Cardiac muscle cell (in vitro differentiated cells and primary cell): ENCODE measurements around the gene CCL17. TPM values are rescaled to one million over a fixed set of nuclear protein-coding genes. Genes with fewer than 3 reads are reported as not detected.
A peak's percentile ranks its signal among the peaks of the same experiment; 100 is the strongest.

Source experiments
- DNase-seq, 2 donors: peaks; one replicate each; pipeline versions ENCODE4 v3.0.0 to v3.0.0-alpha.2; 2010 to 2017; ENCODE audit warnings: low read depth in 1 of 2, low spot score in 1 of 2
- H3K27ac ChIP-seq: fragments of 200-600 bp; sonication (generic); 2 replicates; pipeline ENCODE4 v1.5.1; 2016
- H3K27me3 ChIP-seq: fragments of 200-600 bp; sonication (generic); 2 replicates; pipeline ENCODE4 v1.6.0; 2016; ENCODE audit warnings: control low read depth
- H3K36me3 ChIP-seq: fragments of 200-600 bp; sonication (generic); 2 replicates; pipeline ENCODE4 v1.5.1; 2016; ENCODE audit warnings: control low read depth
- H3K4me1 ChIP-seq: fragments of 200-600 bp; sonication (generic); 2 replicates; pipeline ENCODE4 v1.8.1; 2017; ENCODE audit warnings: low read depth, mild to moderate bottlenecking, mixed run types
- H3K4me3 ChIP-seq: fragments of 200-600 bp; sonication (generic); 2 replicates; pipeline ENCODE4 v1.5.1; 2016; ENCODE audit warnings: mild to moderate bottlenecking
- H3K9me3 ChIP-seq: fragments of 200-600 bp; sonication (generic); 2 replicates; pipeline ENCODE4 v1.5.1; 2017; ENCODE audit warnings: low read depth, mild to moderate bottlenecking, control low read depth
- polyA plus RNA-seq: library from polyadenylated mRNA; unstranded; fragments of >200 nt; fragmentation: Nextera tagmentation; extraction: Ambion mirVana; gene quantifications from 2 replicates; pipeline ENCODE4 v1.2.1, GENCODE V29; 2016
- total RNA-seq: library from RNA; depleted of rRNA; stranded (reverse); fragments of >200 nt; gene quantifications from 2 replicates; pipeline ENCODE4 v1.2.3, GENCODE V29; 2016
- TF ChIP-seq, protein P1 (sequence below): IDR thresholded peaks from 2 replicates; pipeline ENCODE4 v1.5.1; 2012; ENCODE audit warnings: low read depth, mild to moderate bottlenecking, low read length

Gene CCL17
- total and polyA plus RNA-seq, 2 experiments from 2014 or later: not detected

DNA sequence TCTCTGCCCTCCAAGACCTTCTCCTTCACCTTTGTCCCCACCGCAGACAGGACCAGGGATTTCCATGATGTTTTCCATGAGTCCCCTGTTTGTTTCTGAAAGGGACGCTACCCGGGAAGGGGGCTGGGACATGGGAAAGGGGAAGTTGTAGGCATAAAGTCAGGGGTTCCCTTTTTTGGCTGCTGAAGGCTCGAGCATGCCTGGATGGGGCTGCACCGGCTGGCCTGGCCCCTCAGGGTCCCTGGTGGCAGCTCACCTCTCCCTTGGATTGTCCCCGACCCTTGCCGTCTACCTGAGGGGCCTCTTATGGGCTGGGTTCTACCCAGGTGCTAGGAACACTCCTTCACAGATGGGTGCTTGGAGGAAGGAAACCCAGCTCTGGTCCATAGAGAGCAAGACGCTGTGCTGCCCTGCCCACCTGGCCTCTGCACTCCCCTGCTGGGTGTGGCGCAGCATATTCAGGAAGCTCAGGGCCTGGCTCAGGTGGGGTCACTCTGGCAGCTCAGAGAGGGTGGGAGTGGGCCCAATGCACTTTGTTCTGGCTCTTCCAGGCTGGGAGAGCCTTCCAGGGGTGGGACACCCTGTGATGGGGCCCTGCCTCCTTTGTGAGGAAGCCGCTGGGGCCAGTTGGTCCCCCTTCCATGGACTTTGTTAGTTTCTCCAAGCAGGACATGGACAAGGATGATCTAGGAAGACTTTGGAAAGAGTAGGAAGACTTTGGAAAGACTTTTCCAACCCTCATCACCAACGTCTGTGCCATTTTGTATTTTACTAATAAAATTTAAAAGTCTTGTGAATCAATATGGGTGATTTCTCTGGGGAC lies 20.1 kb upstream of the CCL17 start:
- TF ChIP-seq, protein P1, sequence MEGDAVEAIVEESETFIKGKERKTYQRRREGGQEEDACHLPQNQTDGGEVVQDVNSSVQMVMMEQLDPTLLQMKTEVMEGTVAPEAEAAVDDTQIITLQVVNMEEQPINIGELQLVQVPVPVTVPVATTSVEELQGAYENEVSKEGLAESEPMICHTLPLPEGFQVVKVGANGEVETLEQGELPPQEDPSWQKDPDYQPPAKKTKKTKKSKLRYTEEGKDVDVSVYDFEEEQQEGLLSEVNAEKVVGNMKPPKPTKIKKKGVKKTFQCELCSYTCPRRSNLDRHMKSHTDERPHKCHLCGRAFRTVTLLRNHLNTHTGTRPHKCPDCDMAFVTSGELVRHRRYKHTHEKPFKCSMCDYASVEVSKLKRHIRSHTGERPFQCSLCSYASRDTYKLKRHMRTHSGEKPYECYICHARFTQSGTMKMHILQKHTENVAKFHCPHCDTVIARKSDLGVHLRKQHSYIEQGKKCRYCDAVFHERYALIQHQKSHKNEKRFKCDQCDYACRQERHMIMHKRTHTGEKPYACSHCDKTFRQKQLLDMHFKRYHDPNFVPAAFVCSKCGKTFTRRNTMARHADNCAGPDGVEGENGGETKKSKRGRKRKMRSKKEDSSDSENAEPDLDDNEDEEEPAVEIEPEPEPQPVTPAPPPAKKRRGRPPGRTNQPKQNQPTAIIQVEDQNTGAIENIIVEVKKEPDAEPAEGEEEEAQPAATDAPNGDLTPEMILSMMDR: no peak
- H3K4me3 ChIP-seq: no peak overlapping the region
- H3K27me3 ChIP-seq: no peaks in the 10 kb centered on the region
- no peak overlapping the region for H3K27ac ChIP-seq
- no peaks in the 10 kb centered on the region for H3K9me3 ChIP-seq
- no peaks in the 10 kb centered on the region for H3K4me1 ChIP-seq
- no peaks in the 10 kb centered on the region for H3K36me3 ChIP-seq
- DNase-seq: no peak

DNA sequence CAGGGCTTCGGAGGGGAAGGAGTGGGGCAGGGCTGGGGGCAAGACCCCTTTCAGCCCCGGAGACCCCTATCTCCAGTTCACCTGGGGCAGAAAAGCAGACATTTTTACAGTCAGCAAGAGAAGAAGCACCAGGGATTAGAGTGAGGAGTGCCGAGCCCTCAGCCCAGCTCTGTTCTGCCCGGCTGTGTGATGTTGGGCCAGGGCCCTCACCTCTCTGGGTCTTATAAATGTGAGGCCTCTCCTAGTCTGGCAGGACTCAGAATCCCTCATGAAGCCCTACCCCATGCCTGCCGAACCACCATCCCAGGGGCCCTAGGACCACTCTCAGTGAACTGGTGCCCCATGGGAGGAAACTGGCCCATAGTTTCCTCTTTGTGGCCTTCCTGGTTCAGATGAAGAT lies 19.5 kb upstream of the CCL17 start:
- Histone ChIP-seq H3K4me3 (no peak overlapping the region), H3K27ac (no peak overlapping the region), H3K9me3 (no peaks in the 10 kb centered on the region), H3K4me1 (no peaks in the 10 kb centered on the region), H3K27me3 (no peaks in the 10 kb centered on the region), H3K36me3 (no peaks in the 10 kb centered on the region)
- no peak for DNase-seq
- TF ChIP-seq, protein P1: no peak

DNA sequence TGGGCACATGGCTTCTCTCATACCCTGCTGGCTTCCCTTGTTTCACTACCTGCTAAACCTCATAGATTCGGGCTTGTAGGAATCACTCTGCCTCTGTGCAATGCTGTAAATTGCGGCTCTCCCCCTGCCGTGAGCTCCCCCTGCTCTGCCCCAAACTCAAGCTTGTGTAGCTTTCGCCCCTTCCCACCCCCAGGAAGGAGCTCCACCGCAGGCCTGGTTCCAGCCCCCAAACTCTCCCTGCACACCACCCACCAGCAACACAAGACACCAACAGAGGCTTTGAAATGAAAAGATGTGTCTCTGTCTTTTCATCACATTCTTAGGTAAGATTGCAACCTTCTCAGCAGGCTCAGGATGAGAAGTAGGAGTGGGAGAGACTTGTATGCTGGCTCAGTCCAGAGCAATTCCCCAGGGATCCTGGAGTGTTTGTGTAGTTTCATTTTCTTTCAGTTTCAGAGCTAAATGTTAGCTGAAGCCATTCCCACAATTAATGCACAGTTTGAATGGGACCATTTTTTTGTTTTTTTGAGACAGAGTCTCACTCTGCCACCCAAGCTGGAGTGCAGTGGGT lies 18.1 kb upstream of the CCL17 start:
- peak in 1 of 2 donors; percentile 91 for DNase-seq
- Histone ChIP-seq H3K27me3 (no peaks in the 10 kb centered on the region), H3K27ac (no peak overlapping the region), H3K36me3 (no peaks in the 10 kb centered on the region), H3K4me3 (no peak overlapping the region), H3K9me3 (no peaks in the 10 kb centered on the region), H3K4me1 (no peaks in the 10 kb centered on the region)
- TF ChIP-seq, protein P1: no peak

DNA sequence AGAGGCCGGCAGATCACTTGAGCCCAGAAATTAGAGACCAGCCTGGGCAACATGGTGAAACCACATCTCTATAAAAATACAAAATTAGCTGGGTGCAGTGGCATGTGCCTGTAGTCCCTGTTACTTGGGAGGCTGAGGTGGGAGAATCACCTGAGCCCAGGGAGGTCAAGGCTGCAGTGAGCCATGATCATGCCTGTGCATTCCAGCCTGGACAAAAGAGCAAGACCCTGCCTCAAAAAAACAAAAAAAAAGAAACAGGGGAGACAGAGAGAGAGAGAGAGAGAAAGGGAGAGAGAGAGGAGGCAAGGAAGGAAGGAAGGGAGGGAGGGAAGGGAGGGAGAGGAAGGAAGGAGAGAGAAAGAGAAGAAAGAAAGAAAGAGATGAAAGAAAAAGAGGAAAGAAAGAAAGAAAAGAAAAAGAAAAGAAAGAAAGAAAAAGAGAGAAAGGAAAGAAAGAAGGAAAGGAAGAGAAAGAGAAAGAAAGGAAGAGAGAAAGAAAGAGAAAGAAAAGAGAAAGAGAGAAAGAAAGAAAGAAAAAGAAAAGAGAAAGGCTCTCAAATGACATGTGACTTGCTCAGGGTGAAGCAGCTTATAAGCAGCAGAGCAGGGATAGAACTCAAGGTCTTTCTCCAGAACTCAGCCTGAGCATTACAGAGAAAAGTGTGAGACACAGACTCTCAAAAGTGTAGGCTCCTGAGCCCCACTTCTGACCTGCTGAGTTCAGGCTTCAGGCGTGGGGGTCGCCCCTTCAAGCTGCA lies 16.8 kb upstream of the CCL17 start:
- H3K4me1 ChIP-seq: no peaks in the 10 kb centered on the region
- H3K27me3 ChIP-seq: no peaks in the 10 kb centered on the region
- no peak overlapping the region for H3K4me3 ChIP-seq
- no peaks in the 10 kb centered on the region for H3K36me3 ChIP-seq
- no peak for DNase-seq
- no peak overlapping the region for H3K27ac ChIP-seq
- TF ChIP-seq, protein P1: no peak
- no peaks in the 10 kb centered on the region for H3K9me3 ChIP-seq

DNA sequence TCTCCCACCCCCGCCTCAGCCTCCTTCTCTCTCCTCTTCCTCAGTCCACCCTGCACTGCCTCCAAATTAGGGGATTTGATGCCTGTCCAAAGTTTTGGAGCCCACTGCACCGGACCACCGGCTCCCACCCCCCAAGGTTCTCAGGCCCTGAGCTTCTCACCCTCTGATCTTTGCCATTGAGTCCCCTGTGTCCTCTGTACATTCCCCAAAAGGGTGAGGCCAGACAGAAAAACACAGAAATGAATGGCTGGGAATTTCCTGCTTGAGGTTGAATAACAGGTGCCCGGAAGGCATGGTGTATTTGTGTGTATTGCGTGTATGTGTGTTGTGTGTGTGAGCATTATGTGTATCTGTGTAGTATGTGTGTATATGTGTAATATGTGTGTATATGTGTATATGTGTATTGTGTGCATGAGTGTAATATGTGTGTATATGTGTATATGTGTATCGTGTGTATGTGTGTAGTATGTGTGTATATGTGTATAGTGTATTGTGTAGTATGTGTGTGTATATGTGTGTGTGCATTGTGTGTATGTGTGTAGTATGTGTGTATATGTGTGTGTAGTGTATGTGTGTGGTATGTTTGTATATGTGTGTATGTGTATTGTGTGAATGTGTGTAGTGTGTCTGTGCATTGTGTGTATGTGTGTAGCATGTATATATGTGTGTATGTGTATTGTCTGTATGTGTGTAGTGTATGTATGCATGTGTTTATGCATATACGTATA lies 16.0 kb upstream of the CCL17 start:
- H3K27me3 ChIP-seq: no peaks in the 10 kb centered on the region
- H3K9me3 ChIP-seq: no peaks in the 10 kb centered on the region
- no peak for DNase-seq
- no peaks in the 10 kb centered on the region for H3K36me3 ChIP-seq
- no peak overlapping the region for H3K4me3 ChIP-seq
- no peaks in the 10 kb centered on the region for H3K4me1 ChIP-seq
- no peak overlapping the region for H3K27ac ChIP-seq
- TF ChIP-seq, protein P1: no peak
